K562 (cell line): ENCODE results near the gene SPTBN4. TPM values are rescaled to one million over a fixed set of nuclear protein-coding genes. Genes with fewer than 3 reads are reported as not detected.

Source experiments
- ATAC-seq: fragments of 200-7000 bp; cut with Tn5 transposase; 3 replicates; pipeline ENCODE4 v1.9.1; 2020; ENCODE audit warnings: moderate library complexity
- BruUV-seq: library from RNA; stranded (reverse); fragments of 400-500 nt; replicated peaks from 2 replicates; lab custom pipeline; 2021; lab: Mats Ljungman, UMichigan
- CTCF ChIA-PET: fragments of 300-600 bp; formaldehyde crosslinking; extraction: SDS; loops from one replicate; lab custom pipeline; 2021; ENCODE audit warnings: low intra/inter-chr PET ratio; lab: Yijun Ruan, JAX
- POLR2A ChIA-PET: fragments of 300-600, 350-650 bp; sonication (Branson Sonifier 250); formaldehyde crosslinking; extraction: SDS; loops from one replicate; lab custom pipeline; 2021; ENCODE audit warnings: antibody characterized with exemption, inconsistent platforms; lab: Yijun Ruan, JAX
- DNase-seq, 4 experiments: peaks; one replicate each; pipeline versions ENCODE4 v3.0.0 to v3.0.0-alpha.2; 2011 to 2018; ENCODE audit warnings: low spot score in 3 of 4, mixed read lengths in 3 of 4; ENCODE audit errors: extremely low read depth in 1 of 4
- FAIRE-seq: peaks from 2 replicates; lab custom pipeline; 2011; peaks lifted over from hg19 to GRCh38; lab: Jason Lieb, UNC
- H2AFZ ChIP-seq: 2 replicates; pipeline ENCODE4 v1.6.0; 2011; ENCODE audit warnings: low read depth, low read length, control low read depth, inconsistent platforms
- H3K27ac ChIP-seq: fragments of 200-600 bp; 3 replicates; pipeline ENCODE4 v1.8.0; 2011; ENCODE audit warnings: low read depth, mild to moderate bottlenecking, control low read depth, inconsistent platforms, low read length, moderate library complexity, mixed read lengths; ENCODE audit errors: extremely low read depth
- H3K27me3 ChIP-seq, 2 experiments: fragments of 300-600 bp in 1 of 2; 2 replicates in 1 of 2; 3 replicates in 1 of 2; pipeline versions ENCODE4 v1.6.0 to v1.8.0; 2011; ENCODE audit warnings: inconsistent platforms in 2 of 2, low read length in 2 of 2, mild to moderate bottlenecking in 1 of 2, mixed read lengths in 1 of 2, moderate library complexity in 1 of 2; ENCODE audit not compliant: control insufficient read depth in 2 of 2, insufficient read depth in 2 of 2
- H3K36me3 ChIP-seq: fragments of 300-600 bp; 3 replicates; pipeline ENCODE4 v1.8.0; 2011; ENCODE audit warnings: mild to moderate bottlenecking, low read length, inconsistent platforms; ENCODE audit not compliant: control insufficient read depth, insufficient read depth
- H3K4me1 ChIP-seq, 2 experiments: fragments of 200-600 bp in 1 of 2; replicated peaks in 1 of 2; 2 replicates in 1 of 2; 3 replicates in 1 of 2; pipeline versions ENCODE4 v1.5.1 to v1.8.0; 2011; ENCODE audit warnings: inconsistent platforms in 2 of 2, low read length in 2 of 2, mild to moderate bottlenecking in 1 of 2, mixed read lengths in 1 of 2, moderate library complexity in 1 of 2; ENCODE audit not compliant: control insufficient read depth in 2 of 2, insufficient read depth in 2 of 2
- H3K4me2 ChIP-seq: 2 replicates; pipeline ENCODE4 v1.6.1; 2011; ENCODE audit warnings: low read length, control low read depth, inconsistent platforms, mixed read lengths; ENCODE audit not compliant: insufficient read depth
- H3K4me3 ChIP-seq: fragments of 200-600 bp; sonication (generic), shearing (Covaris generic); 2 replicates; pipeline ENCODE4 v1.5.1; 2016; ENCODE audit warnings: control low read depth, inconsistent platforms
- H3K79me2 ChIP-seq: fragments of 200-600 bp; 3 replicates; pipeline ENCODE4 v1.8.0; 2011; ENCODE audit warnings: low read length, inconsistent platforms; ENCODE audit not compliant: control insufficient read depth, insufficient read depth
- H3K9ac ChIP-seq, 2 experiments: 2 replicates each; pipeline versions ENCODE4 v1.6.0 to v1.6.1; 2011; ENCODE audit warnings: low read depth in 2 of 2, low read length in 2 of 2, control low read depth in 1 of 2, inconsistent platforms in 1 of 2, mild to moderate bottlenecking in 1 of 2, mixed read lengths in 1 of 2; ENCODE audit not compliant: insufficient read depth in 1 of 2
- H3K9me1 ChIP-seq: one replicate; pipeline ENCODE4 v1.6.0; 2011; ENCODE audit warnings: inconsistent platforms, mild to moderate bottlenecking, low read length, moderate library complexity; ENCODE audit not compliant: control insufficient read depth, insufficient read depth
- H3K9me3 ChIP-seq: replicated peaks from 2 replicates; pipeline ENCODE4 v1.5.1; 2011; ENCODE audit warnings: low read depth, low read length, inconsistent platforms; ENCODE audit not compliant: control insufficient read depth, insufficient read depth
- H4K20me1 ChIP-seq: replicated peaks from 2 replicates; pipeline ENCODE4 v1.6.1; 2011; ENCODE audit warnings: low read length, inconsistent platforms, mixed read lengths; ENCODE audit not compliant: control insufficient read depth, insufficient read depth
- MXI1 ChIP-seq: IDR thresholded peaks from 2 replicates; pipeline ENCODE4 v1.6.1; 2011; ENCODE audit warnings: low read depth, mild to moderate bottlenecking, improper control_type of control experiment, low read length
- POLR2G ChIP-seq: fragments of 200-400 bp; formaldehyde crosslinking; IDR thresholded peaks from 2 replicates; pipeline ENCODE4 v1.6.1; 2017; ENCODE audit warnings: low read depth, mild to moderate bottlenecking, antibody characterized with exemption, low read length, moderate library complexity
- RBFOX2 ChIP-seq: fragments of 200-400 bp; formaldehyde crosslinking; IDR thresholded peaks from 2 replicates; pipeline ENCODE4 v1.6.1; 2017; ENCODE audit warnings: low read depth, mild to moderate bottlenecking, low read length, moderate library complexity
- TBP ChIP-seq: optimal IDR thresholded peaks from 2 replicates; pipeline ENCODE3; 2011; ENCODE audit warnings: low read depth, low read length, improper control_type of control experiment
- WGBS: fragments of 100-300 bp; shearing (Covaris generic); methylation state at CpG from one replicate; pipeline ENCODE4 v1.1.6; 2016; ENCODE audit warnings: low coverage, mixed read lengths; ENCODE audit not compliant: insufficient coverage; ENCODE audit errors: missing lambda C conversion rate; 5-methylcytosine and 5-hydroxymethylcytosine counted together
- in situ Hi-C: fragments of 300-500 bp; cut with MboI; formaldehyde crosslinking; loops from 4 replicates; pipeline ENCODE4 v1.15.0; 2018; ENCODE audit warnings: inconsistent platforms, mixed read lengths
- intact Hi-C: fragments of 100-400 bp; cut with micrococcal nuclease; formaldehyde crosslinking; loops from 2 replicates; pipeline ENCODE4 v1.14.2; 2022
- polyA plus RNA-seq, 8 experiments: library from polyadenylated mRNA; depleted of rRNA in 4 of 8; stranded (reverse) in 5 of 8; unstranded in 3 of 8; fragments of >200 nt; fragmentation: Nextera tagmentation in 2 of 8; fragmentation: Illumina TruSeq in 1 of 8; extraction: Ambion mirVana in 2 of 8; extraction: Trizol in 1 of 8; gene quantifications; 2 replicates each; pipeline versions ENCODE4 v1.2.1 to v1.2.3, GENCODE V29; 2011 to 2014; ENCODE audit warnings: inconsistent platforms in 1 of 8, missing spikeins in 1 of 8
- total RNA-seq, 7 experiments: library from RNA; depleted of rRNA in 6 of 7; stranded (reverse); fragments of >200 nt in 6 of 7; fragmentation: Illumina TruSeq in 2 of 7; extraction: Trizol in 2 of 7; gene quantifications; 2 replicates each; pipeline versions ENCODE4 v1.2.1 to v1.2.3, GENCODE V29; 2011 to 2021; ENCODE audit warnings: low replicate concordance in 1 of 7
- TF ChIP-seq, protein P1 (sequence below), 2 experiments: fragments of 450-650 bp; conservative IDR thresholded peaks; 2 replicates each; pipeline ENCODE4 v1.6.1; 2017; ENCODE audit warnings: mild to moderate bottlenecking in 2 of 2, moderate library complexity in 2 of 2
- TF ChIP-seq, protein P2 (sequence below): IDR thresholded peaks from 2 replicates; pipeline ENCODE4 v1.6.1; 2016; ENCODE audit warnings: missing genetic modification characterization, missing compliant biosample characterization

Gene SPTBN4
- total and polyA plus RNA-seq, 9 of the 15 experiments (the other 6 are each of a cell fraction or from before 2014, with no cell fraction given), result 0.01 to 1.5 (median 0.86) TPM

DNA sequence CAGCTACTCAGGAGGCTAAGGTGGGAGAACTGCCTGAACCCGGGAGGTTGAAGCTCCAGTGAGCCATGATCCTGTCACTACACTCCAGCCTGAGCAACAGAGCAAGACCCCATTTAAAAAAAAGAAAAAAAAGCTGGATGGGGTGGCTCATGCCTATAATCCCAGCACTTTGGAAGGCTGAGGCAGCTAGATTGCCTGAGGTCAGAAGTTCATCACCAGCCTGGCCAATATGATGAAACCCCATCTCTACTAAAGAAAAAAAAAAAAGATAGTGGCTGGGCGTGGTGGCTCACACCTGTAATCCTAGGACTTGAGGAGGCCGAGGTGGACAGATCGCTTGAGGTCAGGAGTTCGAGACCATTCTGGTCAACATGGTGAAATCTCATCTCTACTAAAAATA lies 149.4 kb downstream of the SPTBN4 start (continued):
- TF ChIP-seq, protein P1, sequence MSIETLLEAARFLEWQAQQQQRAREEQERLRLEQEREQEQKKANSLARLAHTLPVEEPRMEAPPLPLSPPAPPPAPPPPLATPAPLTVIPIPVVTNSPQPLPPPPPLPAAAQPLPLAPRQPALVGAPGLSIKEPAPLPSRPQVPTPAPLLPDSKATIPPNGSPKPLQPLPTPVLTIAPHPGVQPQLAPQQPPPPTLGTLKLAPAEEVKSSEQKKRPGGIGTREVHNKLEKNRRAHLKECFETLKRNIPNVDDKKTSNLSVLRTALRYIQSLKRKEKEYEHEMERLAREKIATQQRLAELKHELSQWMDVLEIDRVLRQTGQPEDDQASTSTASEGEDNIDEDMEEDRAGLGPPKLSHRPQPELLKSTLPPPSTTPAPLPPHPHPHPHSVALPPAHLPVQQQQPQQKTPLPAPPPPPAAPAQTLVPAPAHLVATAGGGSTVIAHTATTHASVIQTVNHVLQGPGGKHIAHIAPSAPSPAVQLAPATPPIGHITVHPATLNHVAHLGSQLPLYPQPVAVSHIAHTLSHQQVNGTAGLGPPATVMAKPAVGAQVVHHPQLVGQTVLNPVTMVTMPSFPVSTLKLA (conservative IDR thresholded peaks at IDR 0.05), result no peak

DNA sequence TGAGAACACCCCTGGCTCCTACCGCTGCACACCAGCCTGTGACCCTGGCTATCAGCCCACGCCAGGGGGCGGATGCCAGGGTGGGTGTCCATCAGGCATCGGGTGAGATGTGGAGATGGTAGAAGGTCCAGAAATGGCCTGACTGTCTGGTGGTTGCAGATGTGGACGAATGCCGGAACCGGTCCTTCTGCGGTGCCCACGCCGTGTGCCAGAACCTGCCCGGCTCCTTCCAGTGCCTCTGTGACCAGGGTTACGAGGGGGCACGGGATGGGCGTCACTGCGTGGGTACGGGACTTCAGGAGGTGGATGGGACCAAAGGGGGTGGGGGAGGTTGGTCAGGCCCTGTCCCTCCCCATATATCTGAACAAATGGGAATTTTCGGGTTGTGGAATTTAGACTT lies 150.1 kb downstream of the SPTBN4 start:
- FAIRE-seq (no peak), DNase-seq (no peak), ATAC-seq (no peak)
- Histone ChIP-seq H3K4me2 (no peak overlapping the region), H3K9me3 (no peaks in the 10 kb centered on the region), H3K4me3 (no peak overlapping the region), H3K9me1 (no peaks in the 10 kb centered on the region), H3K27ac (no peak overlapping the region), H3K79me2 (peaks cover 4% of the 10 kb centered on the region; the same call in 2 of the 3 replicates), H3K36me3 (peaks cover 57% of the 10 kb centered on the region; the same call in 2 of the 3 replicates), H2AFZ (no peak overlapping the region), H3K4me1 (peaks cover 12 to 44% of the 10 kb centered on the region in 2 experiments; a peak in 4 of 5 replicates), H3K9ac (0 out of 4 replicates have a peak overlapping the region, but pooled peaks of 1 of the 2 experiments have one; percentile 36), H3K27me3 (no peaks in the 10 kb centered on the region), H4K20me1 (no peaks in the 10 kb centered on the region)
- TF ChIP-seq POLR2G (peak; percentile 57), RBFOX2 (0 out of 2 replicates have a peak, but pooled peaks have one; percentile 15), MXI1 (no peak), TBP (no peak)
- TF ChIP-seq, protein P2, sequence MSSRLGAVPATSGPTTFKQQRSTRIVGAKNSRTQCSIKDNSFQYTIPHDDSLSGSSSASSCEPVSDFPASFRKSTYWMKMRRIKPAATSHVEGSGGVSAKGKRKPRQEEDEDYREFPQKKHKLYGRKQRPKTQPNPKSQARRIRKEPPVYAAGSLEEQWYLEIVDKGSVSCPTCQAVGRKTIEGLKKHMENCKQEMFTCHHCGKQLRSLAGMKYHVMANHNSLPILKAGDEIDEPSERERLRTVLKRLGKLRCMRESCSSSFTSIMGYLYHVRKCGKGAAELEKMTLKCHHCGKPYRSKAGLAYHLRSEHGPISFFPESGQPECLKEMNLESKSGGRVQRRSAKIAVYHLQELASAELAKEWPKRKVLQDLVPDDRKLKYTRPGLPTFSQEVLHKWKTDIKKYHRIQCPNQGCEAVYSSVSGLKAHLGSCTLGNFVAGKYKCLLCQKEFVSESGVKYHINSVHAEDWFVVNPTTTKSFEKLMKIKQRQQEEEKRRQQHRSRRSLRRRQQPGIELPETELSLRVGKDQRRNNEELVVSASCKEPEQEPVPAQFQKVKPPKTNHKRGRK (tag), result no peak
- CTCF ChIA-PET, result no interaction called here
- intact Hi-C loops, result no loop called here
- in situ Hi-C loops, result no loop called here
- POLR2A ChIA-PET, result no interaction called here
- 96% methylated on average over 17 of the region's 17 CpGs for WGBS
- no TSS peak for BruUV-seq
